T-cell (primary cell): ENCODE results near the gene CCDC120. TPM values are rescaled to one million over a fixed set of nuclear protein-coding genes. Genes with fewer than 3 reads are reported as not detected.

Experiments used
- ATAC-seq, 4 experiments: fragments of 200-7000 bp in 3 of 4; fragments of 150-1000 bp in 1 of 4; cut with Tn5 transposase; replicated peaks in 1 of 4; 1 replicate in 3 of 4; 2 replicates in 1 of 4; pipeline ENCODE4 v1.10.0; 2021; ENCODE audit warnings: moderate library complexity in 3 of 4, mild to moderate bottlenecking in 2 of 4, moderate number of reproducible peaks in 1 of 4
- CTCF ChIA-PET, 2 donors: fragments of 300-600 bp; sonication (Branson Sonifier 250); formaldehyde crosslinking; loops; one replicate each; lab custom pipeline; 2022; ENCODE audit warnings: antibody characterized with exemption in 2 of 2; lab: Charles Lee
- POLR2A ChIA-PET, 2 donors: fragments of 300-600 bp; sonication (Branson Sonifier 250); formaldehyde crosslinking; loops; one replicate each; lab custom pipeline; 2022; ENCODE audit warnings: antibody characterized with exemption in 2 of 2; lab: Charles Lee
- DNase-seq, 35 experiments: peaks; one replicate each; pipeline versions ENCODE4 v3.0.0 to v3.0.0-alpha.2; 2013 to 2023
- H3K27ac ChIP-seq: one replicate; pipeline ENCODE4 v1.5.1; 2013; ENCODE audit warnings: low read length
- H3K27me3 ChIP-seq, 2 experiments: replicated peaks in 1 of 2; 1 replicate in 1 of 2; 2 replicates in 1 of 2; pipeline versions ENCODE4 v1.6.1 to v1.7.0; 2013; ENCODE audit warnings: low read length in 1 of 2, mixed read lengths in 1 of 2; ENCODE audit not compliant: control insufficient read depth in 2 of 2, insufficient read depth in 2 of 2; ENCODE audit errors: extremely low read depth in 1 of 2
- H3K36me3 ChIP-seq, 2 donors: 1 replicate in 1 of 2; 2 replicates in 1 of 2; pipeline versions ENCODE4 v1.6.1 to v1.7.0; 2013; ENCODE audit warnings: low read length in 1 of 2; ENCODE audit not compliant: control insufficient read depth in 2 of 2, insufficient read depth in 1 of 2; ENCODE audit errors: extremely low read depth in 1 of 2
- H3K4me1 ChIP-seq, 2 experiments: 1 replicate in 1 of 2; 2 replicates in 1 of 2; pipeline versions ENCODE4 v1.6.1 to v1.7.0; 2013; ENCODE audit warnings: low read length in 2 of 2, mixed read lengths in 1 of 2; ENCODE audit not compliant: insufficient read depth in 2 of 2, control insufficient read depth in 1 of 2; ENCODE audit errors: extremely low read depth in 1 of 2
- H3K4me3 ChIP-seq, 2 donors: 1 replicate in 1 of 2; 2 replicates in 1 of 2; pipeline versions ENCODE4 v1.5.1 to v1.7.0; 2013; ENCODE audit warnings: mild to moderate bottlenecking in 2 of 2, low read length in 1 of 2, moderate library complexity in 1 of 2; ENCODE audit not compliant: control insufficient read depth in 1 of 2; ENCODE audit errors: extremely low read depth in 1 of 2
- H3K9me3 ChIP-seq: 2 replicates; pipeline ENCODE4 v1.7.0; 2013
- H3K27ac Mint-ChIP-seq, 2 donors: one replicate each; pipeline ENCODE4 v1.8.0; 2020 to 2021; ENCODE audit warnings: mild to moderate bottlenecking in 2 of 2, mixed read lengths in 2 of 2
- H3K27me3 Mint-ChIP-seq, 2 donors: one replicate each; pipeline ENCODE4 v1.8.0; 2021 to 2022; ENCODE audit warnings: mixed read lengths in 2 of 2
- H3K36me3 Mint-ChIP-seq: one replicate; pipeline ENCODE4 v1.8.0; 2021; ENCODE audit warnings: mixed read lengths
- H3K4me1 Mint-ChIP-seq, 3 donors: one replicate each; pipeline ENCODE4 v1.8.0; 2020 to 2022; ENCODE audit warnings: mixed read lengths in 3 of 3, mild to moderate bottlenecking in 1 of 3
- H3K4me3 Mint-ChIP-seq, 3 donors: one replicate each; pipeline ENCODE4 v1.8.0; 2020 to 2022; ENCODE audit warnings: mild to moderate bottlenecking in 3 of 3, mixed read lengths in 3 of 3, moderate library complexity in 3 of 3
- H3K9me3 Mint-ChIP-seq, 3 donors: one replicate each; pipeline ENCODE4 v1.8.0; 2020 to 2022; ENCODE audit warnings: mixed read lengths in 3 of 3
- WGBS: methylation state at CpG from one replicate; pipeline ENCODE4 v1.1.5; 2013; ENCODE audit warnings: missing lambda C conversion rate; ENCODE audit not compliant: insufficient coverage; 5-methylcytosine and 5-hydroxymethylcytosine counted together
- total RNA-seq, 35 experiments: library from RNA in 6 of 35; stranded (reverse) in 6 of 35; fragments of 120-200 nt in 1 of 35; gene quantifications; one replicate each; pipeline versions ENCODE4 v1.2.1 to v1.2.4 and lab custom pipeline; 2013 to 2026

Gene CCDC120
- total RNA-seq, 5 donors from 2014 or later (not counting 1 experiment from before 2014, with no cell fraction given) = 8.5 to 14.9 (median 9.1) TPM

DNA sequence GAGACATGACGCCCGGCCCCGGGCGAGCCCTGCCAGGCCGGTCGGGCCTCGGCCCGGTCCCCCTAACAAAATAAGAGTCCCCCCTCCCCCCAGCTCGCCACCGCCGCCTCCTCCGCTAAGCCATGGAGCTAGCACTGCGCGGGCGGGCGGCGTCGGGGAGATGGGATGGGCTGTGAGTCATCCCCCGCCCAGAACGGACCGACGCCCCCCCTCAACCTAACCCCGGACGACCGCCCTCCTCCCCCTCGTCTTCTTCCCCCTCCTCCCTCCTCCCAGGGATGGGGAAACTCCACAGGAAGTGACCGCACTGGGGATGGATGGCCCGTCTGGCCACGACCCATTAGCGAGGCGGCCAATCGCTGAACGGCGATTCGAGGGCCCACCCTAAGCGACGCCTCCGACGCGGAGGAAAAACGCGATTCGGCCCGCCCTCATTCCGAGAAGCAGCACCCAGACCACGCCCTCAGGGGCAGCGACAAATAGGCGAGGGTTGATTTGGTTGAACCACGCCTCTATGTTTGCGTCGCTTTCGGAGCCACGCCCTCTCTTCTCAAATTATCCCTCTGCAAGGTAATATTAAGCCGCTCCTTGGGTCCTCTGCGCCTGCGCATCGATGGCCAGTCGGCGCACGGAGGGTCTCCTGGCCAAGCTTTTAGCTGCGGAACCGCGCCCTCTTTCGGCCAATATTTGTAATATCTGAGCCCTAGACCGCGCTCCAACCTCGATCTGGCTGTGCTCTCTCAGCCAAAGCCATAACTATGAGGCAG is 15.4 kb upstream of the CCDC120 start, which contains the start of gene TFE3:
Gene TFE3 (minus strand): TSS at position 138 of the 767 bp plus-strand sequence. CDS start 131 bp downstream, at position 7.
- ChIA-PET POLR2A (interaction anchor here (0.6 to 1.4 kb wide), 4 partner anchors 41 to 88 kb away, joined by 3 to 6 read pairs (median 4); partner anchors contain the start of gene GRIPAP1 (in 1 of the 2)), CTCF (interaction anchor here (0.6 to 1.1 kb wide), 5 partner anchors 37 to 149 kb away, joined by 3 to 6 read pairs (median 3); partner anchors contain the start of gene GRIPAP1 (in 1 of the 2))
- peaks cover 32 to 46% (median 40%) of the 10 kb centered on the region in 3 donors for H3K4me1 Mint-ChIP-seq
- ATAC-seq (peak; percentile 89 to 93 (median 90)), DNase-seq (peak; percentile 82 to 97 (median 94))
- 0% methylated on average over 12 of the region's 67 CpGs for WGBS
- Histone ChIP-seq H3K9me3 (no peaks in the 10 kb centered on the region), H3K36me3 (peaks cover 0 to 7% of the 10 kb centered on the region in 2 donors), H3K27me3 (no peaks in the 10 kb centered on the region), H3K4me3 (peak within 1 kb of the TSS; percentile 62 to 63), H3K27ac (peak within 1 kb of the TSS; percentile 84), H3K4me1 (peaks cover 2 to 34% of the 10 kb centered on the region in 2 experiments)
- peak within 1 kb of the TSS; percentile 80 to 89 (median 84) for H3K4me3 Mint-ChIP-seq
- H3K27me3 Mint-ChIP-seq = no peaks in the 10 kb centered on the region
- H3K27ac Mint-ChIP-seq = peak within 1 kb of the TSS; percentile 91 to 92
- no peaks in the 10 kb centered on the region for H3K9me3 Mint-ChIP-seq
- peaks cover 7% of the 10 kb centered on the region for H3K36me3 Mint-ChIP-seq

DNA sequence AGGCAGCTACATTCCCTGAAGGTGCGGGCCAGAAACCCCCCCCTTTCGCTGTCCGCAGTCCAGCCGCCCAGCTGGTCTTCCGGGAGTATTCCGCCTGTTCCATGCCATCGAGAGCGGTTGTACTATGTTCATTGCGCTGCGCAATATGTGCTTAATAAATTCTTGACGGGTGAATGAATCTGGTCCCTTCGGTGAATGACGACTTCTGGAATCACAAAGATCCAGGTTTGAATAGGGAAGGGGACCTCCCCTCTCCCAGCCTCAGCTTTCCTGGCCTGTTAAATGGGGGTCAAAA is 14.9 kb upstream of the CCDC120 start:
- Mint-ChIP-seq H3K27ac (peak overlapping the region; percentile 89 to 91), H3K4me1 (peaks cover 29 to 40% (median 37%) of the 10 kb centered on the region in 3 donors), H3K9me3 (no peaks in the 10 kb centered on the region), H3K27me3 (no peaks in the 10 kb centered on the region), H3K4me3 (peak overlapping the region; percentile 80 to 89 (median 84)), H3K36me3 (peaks cover 3% of the 10 kb centered on the region)
- CTCF ChIA-PET = interaction anchor here in 1 of 2 donors (0.6 to 1.1 kb wide), 3 partner anchors 37 to 71 kb away, joined by 3 to 4 read pairs (median 3); partner anchors contain the start of gene GRIPAP1
- ATAC-seq (no peak), DNase-seq (no peak)
- H3K27me3 ChIP-seq = no peaks in the 10 kb centered on the region
- peaks cover 0 to 1% of the 10 kb centered on the region in 2 donors for H3K36me3 ChIP-seq
- WGBS = 0% methylated on average over 3 of the region's 13 CpGs
- H3K9me3 ChIP-seq = no peaks in the 10 kb centered on the region
- H3K4me1 ChIP-seq = peaks cover 2 to 34% of the 10 kb centered on the region in 2 experiments
- POLR2A ChIA-PET = interaction anchor here in 1 of 2 donors (0.9 to 1.4 kb wide), 2 partner anchors 42 to 85 kb away, joined by 3 to 4 read pairs; partner anchors contain the start of gene GRIPAP1
- H3K27ac ChIP-seq = peak overlapping the region; percentile 84
- peak overlapping the region in 1 of 2 donors; percentile 35 for H3K4me3 ChIP-seq

DNA sequence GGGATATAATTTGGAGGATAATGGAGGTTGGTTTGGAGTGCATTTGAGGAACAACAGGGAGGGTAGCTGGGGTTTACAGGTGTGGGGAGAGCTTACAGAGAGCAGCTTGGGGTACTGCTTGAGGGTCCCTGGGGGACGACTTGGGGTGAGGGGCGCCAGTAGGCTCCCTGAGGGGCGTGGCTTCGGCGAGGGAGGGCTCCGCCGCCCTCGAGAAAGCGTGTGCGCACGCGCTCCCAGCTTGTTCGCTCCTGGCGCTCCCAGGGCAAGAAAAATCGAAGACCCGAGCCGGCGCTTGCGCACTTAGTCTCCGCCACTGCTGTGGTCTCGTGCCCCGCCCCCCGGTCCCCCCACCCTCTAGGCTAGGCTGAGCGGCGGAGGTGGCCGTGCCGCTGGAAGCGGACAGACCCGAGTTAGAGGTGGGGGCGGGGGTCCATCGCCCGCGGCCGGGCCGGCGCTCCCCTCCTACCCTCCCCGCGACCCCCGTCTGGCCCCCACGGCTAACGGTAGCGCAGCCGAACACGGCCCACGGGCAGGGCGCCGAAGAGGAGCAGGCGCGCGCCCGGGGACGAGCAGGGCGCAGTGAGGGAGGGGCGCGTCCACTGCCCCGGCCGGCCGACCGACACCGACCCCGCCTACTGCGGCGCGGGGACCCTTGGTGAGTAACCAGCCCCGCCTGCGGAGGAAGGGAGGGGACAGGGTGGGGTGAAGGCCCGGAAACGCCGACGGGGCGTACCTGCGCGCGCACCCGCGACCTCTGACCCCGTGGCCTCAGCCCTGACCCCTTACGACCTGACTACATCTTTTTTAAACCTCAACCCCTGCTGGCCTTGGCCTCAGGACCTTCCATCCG is 5.4 kb upstream of the CCDC120 start:
- Histone ChIP-seq H3K27ac (peak overlapping the region; percentile 84), H3K4me3 (peak overlapping the region; percentile 39 to 52), H3K36me3 (no peaks in the 10 kb centered on the region), H3K4me1 (peaks cover 0 to 20% of the 10 kb centered on the region in 2 experiments), H3K27me3 (no peaks in the 10 kb centered on the region), H3K9me3 (no peaks in the 10 kb centered on the region)
- peak overlapping the region; percentile 91 to 92 for H3K27ac Mint-ChIP-seq
- ATAC-seq (peak; percentile 79 to 84 (median 83)), DNase-seq (peak in 34 of 35 experiments; percentile 15 to 71 (median 50))
- H3K36me3 Mint-ChIP-seq = no peaks in the 10 kb centered on the region
- H3K27me3 Mint-ChIP-seq = peaks cover 0 to 12% of the 10 kb centered on the region in 2 donors
- ChIA-PET POLR2A (no interaction called here), CTCF (no interaction called here)
- H3K4me3 Mint-ChIP-seq = peak overlapping the region; percentile 74 to 83 (median 75)
- H3K9me3 Mint-ChIP-seq = no peaks in the 10 kb centered on the region
- 1% methylated on average over 9 of the region's 79 CpGs for WGBS
- peaks cover 22 to 31% (median 28%) of the 10 kb centered on the region in 3 donors for H3K4me1 Mint-ChIP-seq

GRCh38 chrX:49054073-49054762 is 4.6 kb upstream of the CCDC120 start:
- H3K27me3 ChIP-seq = no peaks in the 10 kb centered on the region
- H3K9me3 Mint-ChIP-seq = no peaks in the 10 kb centered on the region
- H3K36me3 ChIP-seq = no peaks in the 10 kb centered on the region
- WGBS = 86% methylated on average over 3 of the region's 5 CpGs
- H3K9me3 ChIP-seq = no peaks in the 10 kb centered on the region
- H3K27ac Mint-ChIP-seq = peak overlapping the region; percentile 88 to 91
- H3K4me3 ChIP-seq = peak overlapping the region; percentile 39 to 52
- ChIA-PET CTCF (no interaction called here), POLR2A (no interaction called here)
- peaks cover 0 to 12% of the 10 kb centered on the region in 2 donors for H3K27me3 Mint-ChIP-seq
- H3K36me3 Mint-ChIP-seq = no peaks in the 10 kb centered on the region
- H3K4me3 Mint-ChIP-seq = peak overlapping the region; percentile 74 to 80 (median 75)
- no peak for DNase-seq
- ATAC-seq = no peak
- H3K4me1 Mint-ChIP-seq = peaks cover 22 to 31% (median 28%) of the 10 kb centered on the region in 3 donors
- peaks cover 0 to 20% of the 10 kb centered on the region in 2 experiments for H3K4me1 ChIP-seq
- peak overlapping the region; percentile 84 for H3K27ac ChIP-seq

DNA sequence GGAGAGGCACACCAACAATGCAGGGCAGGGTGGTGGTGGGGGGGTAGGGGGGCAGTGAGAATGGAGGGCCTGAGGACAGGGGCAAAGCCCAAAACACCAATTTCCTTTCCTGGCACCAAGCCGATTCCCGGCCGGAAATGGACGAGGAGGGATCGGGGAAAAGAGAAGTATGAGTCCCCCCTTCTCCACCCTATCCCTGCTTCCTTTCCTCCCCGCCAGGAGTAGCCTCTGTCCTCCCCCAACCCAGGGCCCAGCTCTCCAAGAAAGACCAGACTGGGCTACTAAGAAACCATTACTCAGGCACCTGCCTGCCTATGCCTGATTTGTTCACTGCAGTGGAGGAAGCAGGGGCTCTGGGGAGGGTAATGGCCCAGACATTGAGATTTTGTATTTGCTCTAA is 402 bp downstream of the CCDC120 start:
- Histone ChIP-seq H3K9me3 (no peaks in the 10 kb centered on the region), H3K4me1 (peaks cover 0 to 8% of the 10 kb centered on the region in 2 experiments), H3K36me3 (peaks cover 0 to 2% of the 10 kb centered on the region in 2 donors), H3K27me3 (no peaks in the 10 kb centered on the region), H3K27ac (no peak overlapping the region), H3K4me3 (no peak overlapping the region)
- POLR2A ChIA-PET = interaction anchor here in 1 of 2 donors (0.6 kb wide), 1 partner anchor 44 kb away, joined by 7 read pairs; no protein-coding TSS in a partner anchor
- DNase-seq (no peak), ATAC-seq (no peak)
- H3K27ac Mint-ChIP-seq = no peak overlapping the region
- H3K9me3 Mint-ChIP-seq = no peaks in the 10 kb centered on the region
- CTCF ChIA-PET = interaction anchor here in 1 of 2 donors (0.6 kb wide), 1 partner anchor 1035 kb away, joined by 3 read pairs; no protein-coding TSS in a partner anchor
- H3K4me1 Mint-ChIP-seq = peaks cover 13 to 17% (median 13%) of the 10 kb centered on the region in 3 donors
- H3K27me3 Mint-ChIP-seq = peaks cover 0 to 3% of the 10 kb centered on the region in 2 donors
- no peak overlapping the region for H3K4me3 Mint-ChIP-seq
- H3K36me3 Mint-ChIP-seq = no peaks in the 10 kb centered on the region
- no CpG with 5 or more reads among the region's 6 CpGs for WGBS
